GM18873 (cell line): ENCODE measurements around the gene TMA7B.

Source experiments
- ATAC-seq: cut with Tn5 transposase; IDR thresholded peaks from one replicate; pipeline ENCODE4 v1.9.1; 2021; ENCODE audit warnings: mild to moderate bottlenecking, moderate library complexity, moderate number of reproducible peaks; ENCODE audit not compliant: unreplicated experiment, low FRiP score

Gene TMA7B

DNA sequence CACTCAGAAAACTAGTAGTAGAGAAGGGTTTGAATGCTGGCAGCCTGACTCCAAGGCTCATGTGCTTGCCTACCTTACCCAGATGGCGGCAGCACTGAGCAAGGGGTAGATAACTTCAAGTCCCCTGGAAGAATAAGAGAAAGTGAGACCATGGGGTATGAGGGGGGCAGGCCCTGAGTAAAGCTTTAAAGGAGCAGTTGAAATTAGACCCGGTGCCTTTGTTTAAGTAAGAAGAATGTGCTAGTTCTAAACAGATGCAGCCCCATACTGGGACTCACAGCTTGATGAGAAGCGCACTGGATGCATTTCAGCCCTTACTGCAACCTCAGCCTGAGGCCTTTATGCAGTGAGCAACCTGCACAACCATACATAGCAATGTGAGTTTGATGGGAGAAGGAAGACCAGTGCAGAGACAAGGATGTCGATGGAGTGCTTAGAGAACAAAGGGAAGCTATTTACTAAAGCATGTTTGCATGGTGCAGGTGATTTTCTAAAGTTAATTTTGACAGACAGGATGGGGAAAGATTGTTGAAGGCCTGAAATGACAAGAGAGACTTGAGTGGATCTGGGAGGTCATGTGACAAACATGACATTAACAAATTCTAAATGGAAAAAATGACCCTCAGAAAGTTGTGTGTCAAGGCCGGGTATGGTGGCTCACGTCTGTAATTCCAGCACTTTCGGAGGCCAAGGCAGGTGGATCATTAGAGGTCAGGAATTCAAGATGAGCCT, 27.1 kb upstream of the TMA7B start:
- ATAC-seq = no peak

DNA sequence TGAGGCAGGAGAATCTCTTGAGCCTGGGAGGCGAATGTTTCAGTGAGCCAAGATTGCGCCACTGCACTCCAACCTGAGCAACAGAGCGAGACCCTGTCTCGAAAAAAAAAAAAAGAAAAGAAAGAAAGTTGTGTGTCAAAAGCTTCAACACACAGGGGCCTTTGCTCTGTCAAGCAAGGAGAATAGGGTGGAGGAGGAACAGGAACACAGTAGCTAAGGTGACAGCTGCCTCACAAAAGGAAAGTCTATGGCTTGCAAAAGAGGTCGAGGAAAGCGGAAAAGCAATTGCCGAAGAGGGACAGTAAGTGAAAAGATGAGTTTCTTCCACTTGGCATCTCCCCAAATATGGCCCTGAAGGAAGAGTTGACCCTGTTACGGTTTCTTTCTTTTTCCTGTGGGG, 26.5 kb upstream of the TMA7B start:
- ATAC-seq = no peak

DNA sequence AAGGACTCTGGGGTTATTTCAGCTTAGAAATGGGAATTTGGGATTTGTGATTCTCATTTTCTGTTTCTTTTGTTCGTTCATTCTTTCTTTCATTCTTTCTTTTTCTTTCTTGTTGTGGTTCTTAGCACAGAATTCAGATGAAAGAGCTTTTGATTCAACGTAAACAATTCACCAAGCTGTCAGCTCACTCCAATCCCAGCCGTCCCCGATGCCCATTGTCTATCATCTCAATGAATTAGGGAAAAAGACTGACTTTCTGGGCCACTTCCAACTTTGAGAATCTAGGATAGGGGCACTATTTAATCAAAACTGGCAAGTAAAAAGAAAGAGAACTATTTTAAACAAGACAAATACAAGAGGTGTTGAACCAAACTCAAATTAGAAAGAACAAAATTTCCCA, 25.1 kb upstream of the TMA7B start:
- ATAC-seq = no peak

DNA sequence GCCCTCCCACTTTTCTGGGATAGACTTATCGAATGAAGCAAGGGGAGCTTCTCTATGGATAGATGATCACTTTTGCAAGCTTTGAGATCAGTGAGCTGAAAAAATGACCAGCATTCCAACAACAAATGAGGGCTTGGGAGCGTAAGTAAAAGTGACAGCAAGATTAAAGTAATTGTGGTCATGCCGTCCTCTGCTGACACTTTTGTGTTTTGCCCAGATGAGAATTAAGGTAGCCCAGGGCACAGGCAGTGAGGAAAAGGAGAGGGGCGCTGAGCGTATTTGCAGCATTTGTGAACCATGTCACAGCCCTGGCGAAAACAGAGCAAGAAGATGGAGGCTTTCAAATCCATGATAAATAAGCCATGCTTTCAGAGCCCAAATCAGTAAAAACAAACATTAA, 24.6 kb upstream of the TMA7B start:
- ATAC-seq = no peak

DNA sequence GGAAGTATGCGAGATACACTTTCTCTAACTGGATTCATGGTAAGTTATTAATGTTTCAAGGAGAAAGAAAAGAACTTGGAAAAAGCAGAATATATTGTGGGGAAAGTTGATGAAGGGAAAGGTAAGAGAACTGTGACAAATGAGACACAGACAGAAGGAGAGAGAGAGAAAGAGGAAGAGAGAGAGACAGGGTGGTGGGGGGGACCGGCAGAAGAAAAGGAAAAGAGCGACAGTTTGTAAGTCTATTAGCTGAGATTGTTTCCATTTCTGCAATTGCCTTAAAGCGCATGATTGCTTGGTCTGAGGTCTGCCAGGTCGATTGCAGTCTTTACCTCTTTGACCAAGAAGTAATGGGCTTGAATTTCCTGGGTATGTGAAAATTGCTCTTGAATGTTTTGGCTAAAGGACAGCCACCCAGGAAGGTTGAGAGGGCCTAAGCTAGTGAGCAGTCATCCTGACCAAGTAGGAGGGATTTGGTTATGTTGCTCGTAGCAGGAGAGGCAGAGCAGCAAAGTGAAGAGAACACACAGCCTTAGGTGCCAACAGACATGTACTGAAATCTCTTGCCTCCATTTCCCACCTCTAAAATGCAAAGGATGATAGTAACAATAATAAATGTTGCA, 23.6 kb upstream of the TMA7B start:
- no peak for ATAC-seq

DNA sequence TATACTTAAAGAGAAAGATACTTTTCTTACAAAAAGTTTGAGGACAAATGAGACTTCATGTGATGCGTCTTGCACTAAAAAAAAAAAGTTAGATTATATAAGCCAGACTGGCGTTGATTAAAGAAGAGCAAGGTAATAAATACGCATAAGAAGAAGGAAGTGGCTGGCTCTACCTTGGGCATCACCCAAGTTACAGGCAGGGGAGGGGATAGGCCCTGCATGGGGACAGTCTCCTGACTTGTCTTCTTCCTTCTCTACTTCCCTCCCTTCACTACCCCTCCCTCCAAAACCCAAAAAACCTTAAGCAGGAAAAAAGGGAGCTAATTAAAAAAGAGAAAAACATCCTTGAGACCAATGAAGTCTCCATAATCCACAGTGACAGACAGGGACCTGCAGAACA, 22.3 kb upstream of the TMA7B start:
- ATAC-seq = no peak

DNA sequence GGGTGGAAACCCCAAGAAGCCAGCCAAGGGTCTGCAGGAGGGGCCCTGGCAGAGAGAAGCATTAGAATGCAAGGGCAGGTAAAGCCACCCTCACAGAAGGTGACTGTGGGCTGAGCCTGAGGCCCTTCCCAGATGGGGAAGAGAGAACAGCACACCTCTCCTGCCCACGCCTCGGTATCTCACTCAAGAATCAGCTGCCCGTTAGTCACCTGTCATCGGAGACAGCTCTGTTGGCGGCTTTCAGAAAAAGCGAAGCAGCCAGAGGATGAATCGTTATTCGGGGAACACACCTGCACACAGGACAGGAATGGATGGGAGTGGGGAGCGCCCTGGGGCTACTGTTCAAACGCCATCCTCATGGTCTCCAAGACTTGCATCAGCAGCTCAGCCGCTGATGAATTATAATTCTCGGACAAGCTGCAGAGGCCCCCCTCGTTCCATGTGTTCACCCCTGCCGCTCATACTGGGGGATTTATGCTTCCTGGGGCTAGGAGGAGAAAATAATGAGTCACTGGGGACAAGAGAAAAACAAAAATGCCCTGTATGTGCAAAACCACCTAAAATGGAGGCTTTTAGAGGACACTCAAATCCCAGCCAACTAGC, 21.6 kb upstream of the TMA7B start:
- no peak for ATAC-seq

DNA sequence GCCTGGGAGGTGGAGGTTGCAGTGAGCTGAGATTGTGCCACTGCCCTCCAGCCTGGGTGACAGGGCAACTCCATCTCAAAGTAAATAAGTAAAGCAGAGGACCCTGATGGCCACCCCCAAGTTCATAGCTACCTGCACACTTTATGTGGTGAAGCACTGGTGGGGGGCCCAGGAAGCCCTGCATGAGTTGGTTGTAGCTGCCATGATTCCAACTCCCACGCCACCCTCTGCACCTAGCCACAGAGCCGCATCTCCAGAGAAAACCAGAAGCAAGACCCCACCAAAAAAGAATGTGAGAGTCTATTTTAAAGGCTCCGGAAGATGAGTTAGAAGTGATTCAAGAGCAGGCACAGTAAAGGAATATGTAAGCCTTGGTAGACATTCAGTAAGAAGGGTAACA, 20.4 kb upstream of the TMA7B start:
- no peak for ATAC-seq

DNA sequence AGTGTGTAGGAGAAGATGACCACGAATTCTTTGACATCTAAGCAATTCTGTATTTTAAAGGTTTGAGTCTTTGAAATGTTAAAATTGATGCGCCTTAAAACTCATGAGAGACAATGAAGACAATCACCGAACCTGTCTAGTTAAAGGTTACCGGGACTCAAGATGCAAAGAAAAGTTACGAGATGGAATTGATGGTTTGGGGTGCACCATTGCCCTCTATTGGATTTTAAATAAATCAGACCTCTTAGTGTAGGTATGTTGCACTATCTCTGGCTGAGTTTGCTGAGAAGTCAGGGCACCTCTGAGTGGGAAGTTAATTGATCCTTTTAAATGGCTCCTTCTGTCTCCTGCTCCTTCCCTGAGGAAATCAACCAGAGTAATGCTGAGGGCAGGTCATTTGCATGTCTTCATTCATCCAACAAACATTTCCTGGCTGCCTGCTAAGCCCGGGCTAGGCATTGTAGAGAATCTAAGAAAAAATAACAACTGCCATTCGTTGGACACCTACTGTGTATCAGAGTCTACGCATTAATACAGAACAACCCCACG, 19.4 kb upstream of the TMA7B start:
- no peak for ATAC-seq

DNA sequence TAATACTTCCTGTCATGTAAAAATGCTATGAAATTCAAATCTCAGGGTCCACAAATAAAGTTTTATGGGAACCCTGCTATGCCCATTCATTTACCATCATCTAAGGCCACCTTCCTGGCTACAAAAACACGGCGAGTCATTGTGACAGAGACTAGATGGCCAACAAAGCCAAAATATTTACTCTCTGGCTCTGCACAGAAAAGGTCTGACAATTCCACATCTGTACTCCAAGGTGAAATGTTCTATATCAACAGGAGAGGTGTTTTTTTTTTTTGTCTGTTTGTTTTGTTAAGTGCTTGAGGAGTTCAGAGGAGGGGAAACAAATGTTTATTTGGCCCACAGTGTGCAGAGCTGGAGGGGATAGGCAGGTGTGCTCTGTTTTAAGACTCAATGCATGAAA, 18.6 kb upstream of the TMA7B start:
- ATAC-seq = no peak

DNA sequence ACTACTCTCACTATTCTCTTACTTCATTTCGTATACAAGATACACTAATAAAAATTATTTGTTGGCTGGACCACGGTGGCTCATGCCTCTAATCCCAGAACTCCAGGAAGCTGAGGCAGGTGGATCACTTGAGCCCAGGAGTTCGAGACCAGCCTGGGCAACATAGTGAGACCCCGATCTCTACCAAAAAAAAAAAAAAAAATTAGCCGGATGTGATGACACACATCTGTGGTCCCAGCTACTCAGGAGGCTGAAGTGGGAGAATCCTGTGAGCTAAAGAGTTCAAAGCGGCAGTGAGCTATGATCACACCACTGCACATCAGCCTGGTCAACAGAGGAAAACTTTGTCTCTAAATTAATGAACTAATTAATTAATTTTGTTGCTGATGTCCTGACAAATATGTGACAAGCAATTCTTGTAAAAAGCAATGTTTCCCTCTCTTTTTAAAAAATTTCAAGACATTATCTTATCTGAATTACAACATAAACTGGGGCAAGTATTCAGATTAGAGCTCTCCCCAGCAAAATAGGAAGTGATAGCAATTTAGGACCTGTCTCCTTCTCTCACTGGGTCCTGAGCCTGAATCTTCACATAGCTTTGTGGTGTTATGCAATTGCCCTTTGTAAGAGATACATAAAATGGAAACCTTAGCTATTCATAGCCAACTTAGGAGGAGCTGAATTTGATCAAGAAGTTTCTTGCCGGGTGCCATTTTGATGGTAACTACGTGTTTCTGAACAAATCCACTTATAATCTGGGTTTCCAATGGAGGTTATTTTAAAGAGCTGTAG, 17.6 kb upstream of the TMA7B start:
- no peak for ATAC-seq

DNA sequence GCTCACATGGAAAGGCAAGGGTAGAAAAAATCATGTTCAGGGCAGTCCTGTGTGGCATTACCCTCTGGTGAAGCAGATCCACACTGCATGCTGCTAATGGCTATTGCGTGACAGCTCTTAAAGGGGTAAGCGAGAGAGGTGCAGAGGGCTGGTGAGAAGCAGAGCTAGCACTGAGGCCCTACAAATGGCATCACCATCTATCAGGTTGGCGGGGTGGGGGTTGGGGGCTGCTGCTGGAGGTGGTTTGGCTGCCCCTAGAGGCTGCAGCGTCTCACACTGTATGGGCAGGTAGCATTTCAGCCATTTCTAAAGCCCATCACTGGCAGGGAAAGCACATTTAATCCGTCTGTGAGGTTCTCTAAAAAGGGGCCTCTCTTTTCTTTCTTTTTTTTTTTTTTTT, 16.9 kb upstream of the TMA7B start:
- ATAC-seq = no peak

DNA sequence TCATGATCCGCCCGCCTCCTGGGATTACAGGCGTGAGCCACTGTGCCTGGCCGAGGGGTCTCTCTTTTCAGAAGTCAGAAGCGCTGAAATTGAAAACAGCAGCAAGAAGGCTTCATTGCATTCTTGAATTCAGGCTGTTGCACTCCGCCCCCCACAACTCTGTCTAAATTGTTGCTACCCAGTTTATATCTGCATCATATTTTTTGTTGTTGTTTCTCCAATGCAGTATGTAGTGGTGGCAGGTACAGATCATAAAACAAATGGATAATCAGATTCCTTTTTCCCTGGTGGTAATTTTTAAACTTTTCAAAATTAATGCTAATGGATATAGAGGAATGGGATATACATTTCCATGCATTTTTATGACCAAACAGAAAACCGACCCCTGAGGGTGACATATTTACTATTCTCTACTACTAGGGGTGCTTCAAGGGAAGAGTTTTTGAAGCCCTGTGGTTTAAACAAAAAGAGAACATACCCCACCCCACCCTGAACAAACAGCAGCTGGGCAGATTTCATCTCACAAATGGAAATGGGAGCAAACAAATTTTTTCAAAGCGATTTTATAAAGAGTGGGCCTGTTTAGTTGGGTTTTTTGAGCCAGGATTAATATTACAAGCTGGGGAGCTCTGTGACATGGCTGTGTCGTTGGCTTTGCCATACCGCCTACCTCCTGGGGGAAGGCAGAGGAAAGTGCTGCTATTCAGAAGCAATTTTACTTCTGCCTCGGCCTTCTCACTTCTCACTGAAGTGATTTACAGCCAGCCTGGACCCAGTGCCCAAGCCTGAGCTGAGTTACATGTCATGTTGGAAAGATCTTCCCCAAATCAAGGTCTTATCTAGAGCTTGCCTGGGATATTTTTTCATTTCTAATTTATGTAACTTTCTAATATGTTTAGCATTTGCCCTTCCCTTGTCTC, 16.0 kb upstream of the TMA7B start:
- ATAC-seq = no peak

DNA sequence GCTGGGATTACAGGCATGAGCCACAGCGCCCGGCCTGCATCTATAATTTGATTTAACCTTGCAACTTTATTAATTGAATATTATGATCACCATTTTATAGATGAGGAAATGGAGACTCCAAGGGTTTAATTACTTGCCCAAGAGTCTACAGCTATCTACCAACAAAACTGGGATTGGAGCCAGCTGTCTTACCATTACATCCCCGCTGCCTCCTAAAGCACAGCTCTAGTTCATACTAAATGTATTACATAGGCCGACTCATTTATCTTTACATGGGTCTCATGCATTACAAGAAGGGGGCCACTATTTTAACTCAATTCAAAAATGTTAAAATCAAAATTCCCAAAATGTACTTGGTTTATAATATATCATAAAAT, 14.1 kb upstream of the TMA7B start:
- no peak for ATAC-seq

DNA sequence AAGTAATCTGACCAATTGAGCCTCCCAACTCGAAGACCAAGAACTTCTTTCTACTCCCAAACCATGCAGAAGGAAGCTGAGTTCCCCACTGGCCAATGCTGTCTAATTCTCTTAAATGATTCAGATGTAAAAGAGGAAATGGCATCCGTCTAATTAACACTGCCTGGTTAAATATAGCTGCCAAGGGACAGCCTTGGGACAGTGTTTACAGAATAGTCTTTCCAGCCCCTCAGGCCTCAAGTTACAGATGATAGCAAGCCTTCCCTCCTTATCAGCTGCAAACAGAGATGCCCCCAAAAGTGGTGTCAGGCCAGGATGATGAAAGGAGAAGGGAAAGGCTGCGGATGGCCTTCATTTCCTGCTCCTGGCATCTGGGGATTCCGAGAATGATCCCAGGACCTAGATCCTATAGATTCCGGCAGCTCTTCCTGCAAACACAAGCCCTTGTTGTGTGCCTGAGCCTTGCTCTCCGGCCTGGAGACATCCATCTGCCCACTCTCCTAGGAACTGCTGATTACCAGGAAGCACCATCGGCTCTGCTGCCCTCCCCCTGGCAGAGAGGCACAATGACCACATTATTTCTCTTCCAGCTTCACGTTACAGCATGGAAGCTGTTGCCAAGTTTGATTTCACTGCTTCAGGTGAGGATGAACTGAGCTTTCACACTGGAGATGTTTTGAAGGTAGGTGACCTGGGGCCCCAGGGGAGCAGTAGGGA, 13.5 kb upstream of the TMA7B start:
- ATAC-seq = no peak

DNA sequence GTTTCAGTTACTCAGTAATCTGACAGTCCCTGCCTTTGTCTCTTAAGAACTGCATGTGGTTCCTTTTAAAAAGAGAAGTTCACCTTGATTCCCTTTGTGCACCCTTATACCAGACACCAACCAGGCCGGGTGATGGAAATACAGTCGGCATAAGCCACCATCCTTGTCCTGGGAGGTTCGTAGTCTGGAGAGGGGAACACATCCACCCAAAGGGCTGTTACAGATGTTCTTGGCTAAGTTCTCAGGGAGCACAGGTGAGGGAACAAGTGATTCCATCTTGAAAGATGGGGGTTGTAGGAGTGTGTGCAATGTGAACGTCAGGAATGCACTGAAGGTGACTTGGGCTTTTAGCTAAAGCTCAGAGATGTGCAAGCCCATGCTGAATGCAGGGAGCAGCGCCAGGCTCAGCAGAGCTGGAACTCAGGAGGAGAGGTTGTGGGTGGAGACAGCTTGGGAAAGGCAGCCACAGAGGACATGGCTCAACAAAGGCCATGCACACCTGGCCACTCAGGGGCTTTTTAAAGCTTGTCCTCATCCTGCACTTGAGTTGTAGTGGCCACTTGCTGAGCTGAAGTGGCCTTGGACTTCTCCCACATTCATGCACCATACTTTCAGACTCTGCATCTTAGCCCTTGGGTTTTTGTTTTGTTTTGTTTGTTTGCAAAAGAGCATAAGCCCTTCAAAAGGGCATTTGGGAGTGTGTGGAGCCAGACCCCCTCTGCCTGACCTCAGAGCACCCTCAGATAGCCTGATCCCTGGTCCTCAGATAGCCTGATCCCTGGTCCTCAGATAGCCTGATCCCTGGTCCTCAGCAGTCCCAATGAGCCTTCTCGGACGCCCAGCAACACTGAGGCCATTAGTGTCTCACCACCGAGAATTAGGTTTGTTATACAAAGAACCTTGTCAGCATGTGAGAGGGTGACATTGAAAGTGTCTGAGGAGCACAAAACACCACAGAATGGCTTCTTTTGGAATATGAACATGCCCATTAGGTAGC, 12.7 kb upstream of the TMA7B start:
- ATAC-seq = no peak

DNA sequence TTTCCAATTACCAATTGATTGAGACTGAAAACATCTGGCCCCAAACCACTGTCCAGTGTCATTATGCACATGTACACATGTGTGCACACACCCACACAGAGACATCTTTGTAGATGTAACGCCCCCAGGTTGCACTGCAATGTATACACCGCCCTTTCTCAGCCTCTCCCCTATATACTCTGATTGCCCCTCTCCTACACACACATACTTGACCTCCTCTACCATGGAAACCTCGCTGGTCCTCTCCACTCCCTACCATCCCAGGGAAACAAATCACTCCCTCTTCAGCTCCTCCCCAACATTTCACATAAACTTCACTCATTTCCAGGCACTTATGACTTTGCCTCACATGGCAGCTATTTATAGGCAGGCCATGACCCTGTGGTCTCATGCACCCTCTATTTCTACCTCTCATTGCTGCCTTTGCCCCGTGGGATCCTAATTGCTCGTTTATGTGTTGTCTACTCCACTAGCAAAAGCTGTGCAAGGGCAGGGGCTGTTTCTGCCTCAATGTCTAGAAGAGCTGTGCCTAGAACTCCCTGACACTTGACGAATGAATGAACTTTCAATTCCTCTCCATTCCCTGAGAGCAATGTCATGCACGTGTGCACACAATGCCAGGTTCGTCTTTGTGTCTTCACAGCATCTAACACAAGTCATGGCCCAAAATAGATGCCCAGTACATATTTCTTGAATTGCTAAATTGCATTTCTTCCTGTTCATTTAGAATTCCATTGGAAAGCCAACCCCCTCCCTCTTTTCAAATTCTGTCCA, 10.0 kb upstream of the TMA7B start:
- no peak for ATAC-seq
